Ishikawa (cell line): ENCODE data around the gene PLPP2.

Experiments used
- CEBPB ChIP-seq: IDR thresholded peaks from 2 replicates; pipeline ENCODE4 v1.6.1; 2012
- CREB1 ChIP-seq: IDR thresholded peaks from 2 replicates; pipeline ENCODE4 v1.6.1; 2012; ENCODE audit warnings: low read depth
- EP300 ChIP-seq: IDR thresholded peaks from 2 replicates; pipeline ENCODE4 v1.6.1; 2012; ENCODE audit warnings: borderline replicate concordance
- FOXM1 ChIP-seq: IDR thresholded peaks from 2 replicates; pipeline ENCODE4 v1.6.1; 2012; ENCODE audit warnings: low read depth, borderline replicate concordance
- NFIC ChIP-seq: IDR thresholded peaks from 2 replicates; pipeline ENCODE4 v1.6.1; 2012
- RAD21 ChIP-seq: IDR thresholded peaks from 2 replicates; pipeline ENCODE4 v1.6.1; 2012; ENCODE audit warnings: low read depth
- TAF1 ChIP-seq: IDR thresholded peaks from 2 replicates; pipeline ENCODE4 v1.6.1; 2012; ENCODE audit warnings: low read depth, mild to moderate bottlenecking
- TCF12 ChIP-seq: IDR thresholded peaks from 2 replicates; pipeline ENCODE4 v1.6.1; 2012; ENCODE audit warnings: low read depth
- YY1 ChIP-seq: IDR thresholded peaks from 2 replicates; pipeline ENCODE4 v1.6.1; 2012; ENCODE audit warnings: low read depth
- TF ChIP-seq, protein P1 (sequence below): IDR thresholded peaks from 2 replicates; pipeline ENCODE4 v1.6.1; 2012; ENCODE audit warnings: low read depth, mild to moderate bottlenecking

DNA sequence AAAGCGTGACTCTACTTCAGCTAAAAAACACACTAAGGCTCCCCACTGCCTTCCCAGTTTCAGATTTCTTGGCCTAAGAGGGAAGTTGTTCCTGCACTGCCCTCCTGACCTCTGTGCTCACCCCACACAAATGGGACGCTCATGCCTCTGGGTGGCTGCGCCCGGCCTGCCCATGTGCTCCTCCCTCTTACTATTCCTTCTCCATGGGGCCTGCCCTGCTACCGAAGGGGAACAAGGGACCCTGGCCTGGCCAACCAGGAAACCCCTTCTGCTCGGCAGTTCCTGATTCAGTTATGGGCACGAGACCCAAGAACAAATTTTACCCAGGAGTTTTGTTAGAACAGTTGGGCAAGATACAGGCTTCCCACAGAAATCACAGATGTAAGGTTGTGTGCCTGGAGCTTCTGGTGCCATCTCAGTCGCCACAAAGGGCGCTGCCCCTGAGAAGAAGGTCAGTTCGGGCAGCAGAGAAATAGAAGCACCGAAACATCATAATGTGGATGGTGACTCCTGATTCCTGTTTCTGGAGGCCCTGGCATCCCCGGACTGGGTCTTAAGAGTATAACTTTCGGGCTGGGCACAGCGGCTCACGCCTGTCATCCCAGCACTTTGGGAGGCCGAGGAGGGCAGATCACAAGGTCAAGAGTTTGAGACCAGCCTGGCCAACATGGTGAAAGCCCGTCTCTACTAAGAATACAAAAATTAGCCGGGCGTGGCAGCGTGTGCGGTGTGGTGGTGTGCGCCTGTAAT, 5.4 kb upstream of the PLPP2 start:
- TF ChIP-seq CEBPB, result no peak
- TF ChIP-seq CREB1, result no peak
- TF ChIP-seq, protein P1, sequence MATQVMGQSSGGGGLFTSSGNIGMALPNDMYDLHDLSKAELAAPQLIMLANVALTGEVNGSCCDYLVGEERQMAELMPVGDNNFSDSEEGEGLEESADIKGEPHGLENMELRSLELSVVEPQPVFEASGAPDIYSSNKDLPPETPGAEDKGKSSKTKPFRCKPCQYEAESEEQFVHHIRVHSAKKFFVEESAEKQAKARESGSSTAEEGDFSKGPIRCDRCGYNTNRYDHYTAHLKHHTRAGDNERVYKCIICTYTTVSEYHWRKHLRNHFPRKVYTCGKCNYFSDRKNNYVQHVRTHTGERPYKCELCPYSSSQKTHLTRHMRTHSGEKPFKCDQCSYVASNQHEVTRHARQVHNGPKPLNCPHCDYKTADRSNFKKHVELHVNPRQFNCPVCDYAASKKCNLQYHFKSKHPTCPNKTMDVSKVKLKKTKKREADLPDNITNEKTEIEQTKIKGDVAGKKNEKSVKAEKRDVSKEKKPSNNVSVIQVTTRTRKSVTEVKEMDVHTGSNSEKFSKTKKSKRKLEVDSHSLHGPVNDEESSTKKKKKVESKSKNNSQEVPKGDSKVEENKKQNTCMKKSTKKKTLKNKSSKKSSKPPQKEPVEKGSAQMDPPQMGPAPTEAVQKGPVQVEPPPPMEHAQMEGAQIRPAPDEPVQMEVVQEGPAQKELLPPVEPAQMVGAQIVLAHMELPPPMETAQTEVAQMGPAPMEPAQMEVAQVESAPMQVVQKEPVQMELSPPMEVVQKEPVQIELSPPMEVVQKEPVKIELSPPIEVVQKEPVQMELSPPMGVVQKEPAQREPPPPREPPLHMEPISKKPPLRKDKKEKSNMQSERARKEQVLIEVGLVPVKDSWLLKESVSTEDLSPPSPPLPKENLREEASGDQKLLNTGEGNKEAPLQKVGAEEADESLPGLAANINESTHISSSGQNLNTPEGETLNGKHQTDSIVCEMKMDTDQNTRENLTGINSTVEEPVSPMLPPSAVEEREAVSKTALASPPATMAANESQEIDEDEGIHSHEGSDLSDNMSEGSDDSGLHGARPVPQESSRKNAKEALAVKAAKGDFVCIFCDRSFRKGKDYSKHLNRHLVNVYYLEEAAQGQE, result no peak
- TF ChIP-seq EP300, result no peak
- TF ChIP-seq FOXM1, result no peak
- TF ChIP-seq YY1, result no peak
- TF ChIP-seq TCF12, result no peak
- TF ChIP-seq RAD21, result no peak
- TF ChIP-seq NFIC, result no peak
- TF ChIP-seq TAF1, result no peak
